DOHH2 (cell line): Measurements from ENCODE around the gene ESYT2.

Experiments
- EZH2phosphoT487 ChIP-seq: fragments of 200-600 bp; sonication (generic); IDR thresholded peaks from 2 replicates; pipeline ENCODE4 v1.6.1; 2017; ENCODE audit warnings: borderline replicate concordance, mild to moderate bottlenecking, antibody characterized with exemption, low read length, moderate library complexity, mixed read lengths
- TF ChIP-seq, protein P1 (sequence below): fragments of 200-600 bp; sonication (generic); IDR thresholded peaks from one replicate; pipeline ENCODE4 v1.5.1; 2014; ENCODE audit warnings: antibody characterized with exemption, mild to moderate bottlenecking, low read depth, low read length; ENCODE audit not compliant: poor library complexity, severe bottlenecking

DNA sequence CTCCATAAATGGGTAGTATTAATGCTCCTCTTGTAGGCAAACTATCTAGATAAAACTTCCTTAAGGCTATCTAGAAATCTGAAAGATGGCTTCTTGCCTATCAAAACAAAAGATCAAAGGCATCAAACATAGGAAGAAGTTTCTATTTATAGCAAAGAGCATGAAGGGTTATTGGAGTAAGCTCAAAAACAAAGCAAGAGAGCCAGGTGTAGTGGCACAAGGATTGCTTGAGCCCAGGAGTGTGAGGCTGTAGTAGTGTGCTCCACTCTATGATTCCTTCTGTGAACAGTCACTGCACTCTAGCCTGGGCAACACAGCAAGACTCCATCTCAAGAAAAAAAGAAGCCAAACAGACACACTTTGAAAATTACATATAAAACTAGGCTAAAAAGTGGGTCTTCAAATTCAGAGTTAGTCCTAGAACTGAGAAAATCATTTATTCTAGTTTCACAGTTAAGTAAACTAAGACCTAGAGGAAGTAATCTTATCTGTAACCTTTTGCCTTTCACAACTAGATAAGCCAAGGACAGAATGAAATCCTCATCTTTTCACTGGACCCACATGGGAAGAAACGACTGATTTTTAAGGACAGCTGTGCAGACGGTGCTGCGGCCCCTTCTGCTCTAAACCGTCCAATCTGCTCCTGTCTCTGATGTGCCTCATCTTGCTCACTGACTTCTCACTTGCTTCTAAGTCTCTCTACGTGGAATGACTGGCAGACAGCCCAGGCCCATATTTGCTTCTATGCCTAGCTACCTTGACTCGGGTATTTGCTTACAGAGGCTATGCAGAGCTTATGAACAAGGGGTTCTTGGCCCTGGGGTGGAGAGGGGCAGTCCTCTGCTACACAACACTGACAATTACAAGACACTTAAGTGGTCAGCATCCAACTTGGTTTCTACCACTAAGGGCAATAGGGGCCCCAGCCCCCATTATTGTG is 50.0 kb downstream of the ESYT2 start:
- TF ChIP-seq, protein P1, sequence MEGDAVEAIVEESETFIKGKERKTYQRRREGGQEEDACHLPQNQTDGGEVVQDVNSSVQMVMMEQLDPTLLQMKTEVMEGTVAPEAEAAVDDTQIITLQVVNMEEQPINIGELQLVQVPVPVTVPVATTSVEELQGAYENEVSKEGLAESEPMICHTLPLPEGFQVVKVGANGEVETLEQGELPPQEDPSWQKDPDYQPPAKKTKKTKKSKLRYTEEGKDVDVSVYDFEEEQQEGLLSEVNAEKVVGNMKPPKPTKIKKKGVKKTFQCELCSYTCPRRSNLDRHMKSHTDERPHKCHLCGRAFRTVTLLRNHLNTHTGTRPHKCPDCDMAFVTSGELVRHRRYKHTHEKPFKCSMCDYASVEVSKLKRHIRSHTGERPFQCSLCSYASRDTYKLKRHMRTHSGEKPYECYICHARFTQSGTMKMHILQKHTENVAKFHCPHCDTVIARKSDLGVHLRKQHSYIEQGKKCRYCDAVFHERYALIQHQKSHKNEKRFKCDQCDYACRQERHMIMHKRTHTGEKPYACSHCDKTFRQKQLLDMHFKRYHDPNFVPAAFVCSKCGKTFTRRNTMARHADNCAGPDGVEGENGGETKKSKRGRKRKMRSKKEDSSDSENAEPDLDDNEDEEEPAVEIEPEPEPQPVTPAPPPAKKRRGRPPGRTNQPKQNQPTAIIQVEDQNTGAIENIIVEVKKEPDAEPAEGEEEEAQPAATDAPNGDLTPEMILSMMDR, result no peak
- TF ChIP-seq EZH2phosphoT487, result no peak
